BJ (cell line): ENCODE data around the gene CXCL10. TPM values are rescaled to one million over a fixed set of nuclear protein-coding genes. Genes with fewer than 3 reads are reported as not detected.

Experiments
- CTCF ChIA-PET: fragments of 350-600 bp; formaldehyde crosslinking; extraction: SDS; loops from one replicate; lab custom pipeline; 2021; ENCODE audit warnings: antibody characterized with exemption, inconsistent platforms; lab: Yijun Ruan, JAX
- POLR2A ChIA-PET: fragments of 300-600 bp; sonication (Branson Sonifier 250); formaldehyde crosslinking; extraction: SDS; loops from one replicate; lab custom pipeline; 2021; ENCODE audit warnings: antibody characterized with exemption; lab: Charles Lee
- DNase-seq: peaks from one replicate; pipeline ENCODE4 v3.0.0-alpha.2; 2011; ENCODE audit warnings: low read depth
- H3K27me3 ChIP-seq: 2 replicates; pipeline ENCODE4 v1.6.0; 2011; ENCODE audit warnings: low read length; ENCODE audit not compliant: control insufficient read depth, insufficient read depth
- H3K36me3 ChIP-seq: 2 replicates; pipeline ENCODE4 v1.5.1; 2011; ENCODE audit warnings: low read length; ENCODE audit not compliant: control insufficient read depth, insufficient read depth
- H3K4me3 ChIP-seq: 2 replicates; pipeline ENCODE4 v1.5.1; 2011; ENCODE audit warnings: low read depth, mild to moderate bottlenecking, control low read depth, low read length
- CTCF ChIP-seq: IDR thresholded peaks from 2 replicates; pipeline ENCODE4 v1.5.1; 2011; ENCODE audit warnings: low read depth, mild to moderate bottlenecking, control low read depth, inconsistent platforms, low read length, moderate library complexity; ENCODE audit not compliant: insufficient read depth
- polyA minus RNA-seq: library from RNA; depleted of rRNA, polyadenylated mRNA; stranded (reverse); fragments of >200 nt; gene quantifications from 2 replicates; pipeline ENCODE4 v1.2.3, GENCODE V29; 2011; rRNA and poly(A)+ RNA removed
- polyA plus RNA-seq: library from polyadenylated mRNA; depleted of rRNA; stranded (reverse); fragments of >200 nt; gene quantifications from 2 replicates; pipeline ENCODE4 v1.2.3, GENCODE V29; 2011; rRNA removed

Gene CXCL10
- polyA plus RNA-seq, result not detected in 2 replicates
- not detected in 2 replicates for polyA minus RNA-seq

- TF ChIP-seq CTCF, result no peak
- Histone ChIP-seq H3K27me3 (peaks cover 9% of the 10 kb centered on the region), H3K36me3 (no peaks in the 10 kb centered on the region), H3K4me3 (no peak within 1 kb of the TSS)
- DNase-seq, result no peak
- ChIA-PET POLR2A (no interaction called here), CTCF (no interaction called here)
These were observed at the start of gene CXCL10 for GRCh38 chr4:76023389-76023788. CXCL10 (minus strand) TSS chr4:76023497; CDS start chr4:76023431, 66 bp downstream.

- H3K27me3 ChIP-seq, result 0 out of 2 replicates have a peak, but pooled peaks cover 3% of the 10 kb centered on the region
- no peaks in the 10 kb centered on the region for H3K36me3 ChIP-seq
- H3K4me3 ChIP-seq, result no peak overlapping the region
- CTCF ChIA-PET, result no interaction called here
- no peak for DNase-seq
- POLR2A ChIA-PET, result no interaction called here
- no peak for TF ChIP-seq CTCF
These were observed 49.5 kb upstream of the CXCL10 start for GRCh38 chr4:76072760-76073159.

- H3K36me3 ChIP-seq, result no peaks in the 10 kb centered on the region
- CTCF ChIA-PET, result interaction anchor here (0.8 to 2.1 kb wide), 11 partner anchors 10 to 151 kb away, joined by 3 to 18 read pairs (median 4); partner anchors contain the start of gene SDAD1
- 0 out of 2 replicates have a peak, but pooled peaks cover 1% of the 10 kb centered on the region for H3K27me3 ChIP-seq
- TF ChIP-seq CTCF, result peak; percentile 83
- POLR2A ChIA-PET, result no interaction called here
- no peak overlapping the region for H3K4me3 ChIP-seq
- DNase-seq, result peak; percentile 9
These were observed 44.5 kb upstream of the CXCL10 start for GRCh38 chr4:76067652-76068286.

GRCh38 chr4:76066546-76066945 is 43.2 kb upstream of the CXCL10 start:
- Histone ChIP-seq H3K36me3 (no peaks in the 10 kb centered on the region), H3K27me3 (peaks cover 1% of the 10 kb centered on the region; the same call in 1 of the 2 replicates), H3K4me3 (no peak overlapping the region)
- ChIA-PET CTCF (interaction anchor here (1.1 to 2.1 kb wide), 8 partner anchors 8 to 126 kb away, joined by 3 to 18 read pairs (median 6); partner anchors contain the start of genes NAAA and SDAD1), POLR2A (no interaction called here)
- TF ChIP-seq CTCF, result no peak
- DNase-seq, result no peak

GRCh38 chr4:76061982-76062381 is 38.7 kb upstream of the CXCL10 start:
- Histone ChIP-seq H3K4me3 (no peak overlapping the region), H3K27me3 (peaks cover 5% of the 10 kb centered on the region), H3K36me3 (no peaks in the 10 kb centered on the region)
- ChIA-PET CTCF (interaction anchor here (1.0 to 4.2 kb wide), 2 partner anchors 62 to 66 kb away, joined by 3 to 23 read pairs; no protein-coding TSS in a partner anchor), POLR2A (no interaction called here)
- TF ChIP-seq CTCF, result no peak
- no peak for DNase-seq
